A549 (cell line): ENCODE measurements around the gene PRKAG3. TPM values are rescaled to one million over a fixed set of nuclear protein-coding genes. Genes with fewer than 3 reads are reported as not detected.

Experiments used
- ATAC-seq, 2 experiments: fragments of 200-7000 bp in 1 of 2; fragments of >200 bp in 1 of 2; cut with Nextera tagmentation in 1 of 2; cut with Tn5 transposase in 1 of 2; 3 replicates each; pipeline versions ENCODE4 v1.8.0 to v1.9.1; 2018 to 2020; ENCODE audit warnings: mild to moderate bottlenecking in 1 of 2, moderate library complexity in 1 of 2
- CTCF ChIA-PET: fragments of 300-600 bp; sonication (Branson Sonifier 250); formaldehyde crosslinking; extraction: SDS; loops from one replicate; lab custom pipeline; 2021; ENCODE audit warnings: antibody characterized with exemption, inconsistent platforms; lab: Yijun Ruan, JAX
- POLR2A ChIA-PET: fragments of 350-600 bp; formaldehyde crosslinking; extraction: SDS; loops from one replicate; lab custom pipeline; 2021; ENCODE audit warnings: antibody characterized with exemption, inconsistent platforms; lab: Yijun Ruan, JAX
- DNase-seq, 2 experiments: peaks; one replicate each; pipeline versions ENCODE4 v3.0.0 to v3.0.0-alpha.2; 2011 to 2016; ENCODE audit warnings: low read depth in 1 of 2, low spot score in 1 of 2
- FAIRE-seq: peaks from 2 replicates; lab custom pipeline; 2011; peaks lifted over from hg19 to GRCh38; lab: Jason Lieb, UNC
- H3K27ac ChIP-seq, 2 experiments: fragments of >200 bp; sonication (Bioruptor Twin); formaldehyde crosslinking; 3 replicates each; pipeline ENCODE4 v1.5.1; 2016 to 2017
- H3K4me1 ChIP-seq: fragments of >200 bp; sonication (Bioruptor Twin); formaldehyde crosslinking; 3 replicates; pipeline ENCODE4 v1.6.1; 2016
- H3K4me2 ChIP-seq: fragments of >200 bp; sonication (Bioruptor Twin); formaldehyde crosslinking; 3 replicates; pipeline ENCODE4 v1.6.1; 2016
- H3K4me3 ChIP-seq: fragments of >200 bp; sonication (Bioruptor Twin); formaldehyde crosslinking; 3 replicates; pipeline ENCODE4 v1.5.1; 2016
- H3K9me3 ChIP-seq: fragments of >200 bp; sonication (Bioruptor Twin); formaldehyde crosslinking; 3 replicates; pipeline ENCODE4 v1.6.1; 2016
- CBX2 ChIP-seq: fragments of 200-600 bp; sonication (generic); IDR thresholded peaks from 2 replicates; pipeline ENCODE4 v1.6.1; 2016; ENCODE audit warnings: low read depth, mild to moderate bottlenecking, borderline replicate concordance
- CBX8 ChIP-seq: fragments of 200-600 bp; sonication (generic); IDR thresholded peaks from 2 replicates; pipeline ENCODE4 v1.6.1; 2016
- EHMT2 ChIP-seq: fragments of 200-600 bp; sonication (generic); IDR thresholded peaks from 2 replicates; pipeline ENCODE4 v1.6.1; 2016; ENCODE audit warnings: antibody characterized with exemption, low read depth, mild to moderate bottlenecking, moderate library complexity
- EP300 ChIP-seq, 2 experiments: fragments of >200 bp; sonication (Bioruptor Twin); formaldehyde crosslinking; IDR thresholded peaks; 2 replicates in 1 of 2; 3 replicates in 1 of 2; pipeline ENCODE4 v1.6.1; 2016 to 2017
- FOXS1 ChIP-seq: fragments of 250-450 bp; sonication (Bioruptor Pico); IDR thresholded peaks from 2 replicates; pipeline ENCODE4 v1.5.0; 2020; ENCODE audit warnings: mild to moderate bottlenecking, moderate library complexity
- HDAC2 ChIP-seq: fragments of 200-600 bp; sonication (generic); IDR thresholded peaks from 2 replicates; pipeline ENCODE4 v1.6.1; 2016
- HOXB13 ChIP-seq: fragments of 250-450 bp; sonication (Bioruptor Pico); IDR thresholded peaks from 2 replicates; pipeline ENCODE4 v1.5.0; 2020; ENCODE audit warnings: low read depth, mild to moderate bottlenecking, moderate library complexity
- HOXB5 ChIP-seq: fragments of 250-450 bp; sonication (Bioruptor Pico); IDR thresholded peaks from 2 replicates; pipeline ENCODE4 v1.5.0; 2020; ENCODE audit warnings: mild to moderate bottlenecking, moderate library complexity
- POLR2A ChIP-seq: IDR thresholded peaks from 2 replicates; pipeline ENCODE4 v1.6.1; 2012; ENCODE audit warnings: mild to moderate bottlenecking, low read length
- RNF2 ChIP-seq: fragments of 200-600 bp; sonication (generic); IDR thresholded peaks from 2 replicates; pipeline ENCODE4 v1.6.1; 2016; ENCODE audit warnings: low read depth, mild to moderate bottlenecking, antibody characterized with exemption, moderate library complexity, borderline replicate concordance
- SMC3 ChIP-seq: fragments of >200 bp; sonication (Bioruptor Twin); formaldehyde crosslinking; IDR thresholded peaks from 3 replicates; pipeline ENCODE4 v1.6.1; 2018; ENCODE audit warnings: inconsistent platforms
- SREBF2 ChIP-seq: fragments of 450-650 bp; IDR thresholded peaks from 2 replicates; pipeline ENCODE4 v1.6.1; 2014; ENCODE audit warnings: mild to moderate bottlenecking, moderate library complexity
- TFCP2L1 ChIP-seq: fragments of 250-450 bp; sonication (Bioruptor Pico); IDR thresholded peaks from 2 replicates; pipeline ENCODE4 v1.5.0; 2021; ENCODE audit warnings: mild to moderate bottlenecking
- TP53 ChIP-seq: fragments of 250-450 bp; sonication (Bioruptor Pico); IDR thresholded peaks from 2 replicates; pipeline ENCODE4 v1.5.0; 2021; ENCODE audit warnings: mild to moderate bottlenecking, moderate library complexity
- ZNF302 ChIP-seq: fragments of 250-450 bp; sonication (Bioruptor Pico); IDR thresholded peaks from 2 replicates; pipeline ENCODE4 v1.9.0; 2021; ENCODE audit warnings: inconsistent platforms, mild to moderate bottlenecking, moderate library complexity
- ZSCAN20 ChIP-seq: fragments of 250-450 bp; sonication (Bioruptor Pico); IDR thresholded peaks from 2 replicates; pipeline ENCODE4 v1.8.0; 2022; ENCODE audit warnings: mild to moderate bottlenecking, moderate library complexity
- WGBS: methylation state at CpG from one replicate; pipeline ENCODE4 v1.1.6; 2017; ENCODE audit errors: missing lambda C conversion rate; 5-methylcytosine and 5-hydroxymethylcytosine counted together
- polyA plus RNA-seq, 4 experiments: library from polyadenylated mRNA; depleted of rRNA in 3 of 4; stranded (reverse); fragments of >200 nt; fragmentation: RNase III in 1 of 4; extraction: RNeasy Plus Mini Kit Qiagen cat#74134 plus additional on column Dnase treatment in 1 of 4; gene quantifications; 2 replicates in 3 of 4; 3 replicates in 1 of 4; pipeline ENCODE4 v1.2.3, GENCODE V29; 2011 to 2017
- TF ChIP-seq, protein P1 (sequence below): fragments of 250-450 bp; sonication (Bioruptor Pico); IDR thresholded peaks from 2 replicates; pipeline ENCODE4 v1.5.0; 2020; ENCODE audit warnings: low read depth, mild to moderate bottlenecking, moderate library complexity
- TF ChIP-seq, protein P2 (sequence below): fragments of 150-350 bp; IDR thresholded peaks from 2 replicates; pipeline ENCODE4 v1.6.1; 2014; ENCODE audit warnings: low read depth, mild to moderate bottlenecking, low read length
- TF ChIP-seq, protein P3 (sequence below): fragments of >200 bp; sonication (Bioruptor Twin); formaldehyde crosslinking; IDR thresholded peaks from 3 replicates; pipeline ENCODE4 v1.5.1; 2016
- TF ChIP-seq, protein P4 (sequence below): fragments of 250-450 bp; sonication (Bioruptor Pico); IDR thresholded peaks from 2 replicates; pipeline ENCODE4 v1.5.0; 2021; ENCODE audit warnings: mild to moderate bottlenecking, moderate library complexity, borderline replicate concordance
- TF ChIP-seq, protein P5 (sequence below): fragments of 450-650 bp; IDR thresholded peaks from 2 replicates; pipeline ENCODE4 v1.6.1; 2014; ENCODE audit warnings: antibody characterized with exemption

The PRKAG3 gene
- polyA plus RNA-seq, 2 of the 4 experiments (the other 2 are of a cell fraction) = not detected

DNA sequence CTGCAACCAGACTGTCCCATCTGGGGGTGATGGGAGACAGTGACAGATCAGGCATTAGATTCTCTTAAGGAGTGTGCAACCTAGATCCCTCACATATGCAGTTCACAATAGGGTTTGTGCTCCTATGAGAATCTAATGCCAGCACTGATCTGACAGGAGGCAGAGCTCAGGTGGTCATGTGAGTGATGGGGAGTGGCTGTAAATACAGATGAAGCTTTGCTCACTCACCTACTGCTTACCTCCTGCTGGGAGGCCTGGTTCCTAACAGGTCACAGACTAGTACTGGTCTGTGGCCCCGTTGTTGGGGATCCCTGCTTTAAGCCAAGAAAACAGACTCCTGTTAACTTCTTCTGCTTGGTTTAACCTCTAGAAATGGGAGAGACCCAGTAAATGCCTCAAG is 46.5 kb downstream of the PRKAG3 start:
- no peak for FAIRE-seq
- DNase-seq = no peak
- Histone ChIP-seq H3K4me2 (no peak overlapping the region), H3K27ac (no peak overlapping the region), H3K4me1 (no peaks in the 10 kb centered on the region), H3K9me3 (no peaks in the 10 kb centered on the region), H3K4me3 (no peak overlapping the region)
- ATAC-seq = no peak
- TF ChIP-seq EP300 (IDR thresholded peaks at IDR 0.05) = no peak
- TF ChIP-seq, protein P1, sequence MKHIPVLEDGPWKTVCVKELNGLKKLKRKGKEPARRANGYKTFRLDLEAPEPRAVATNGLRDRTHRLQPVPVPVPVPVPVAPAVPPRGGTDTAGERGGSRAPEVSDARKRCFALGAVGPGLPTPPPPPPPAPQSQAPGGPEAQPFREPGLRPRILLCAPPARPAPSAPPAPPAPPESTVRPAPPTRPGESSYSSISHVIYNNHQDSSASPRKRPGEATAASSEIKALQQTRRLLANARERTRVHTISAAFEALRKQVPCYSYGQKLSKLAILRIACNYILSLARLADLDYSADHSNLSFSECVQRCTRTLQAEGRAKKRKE (CRISPR knock-in tag) = no peak
- no peak for TF ChIP-seq ZSCAN20 (CRISPR knock-in tag)
- no peak for TF ChIP-seq TFCP2L1 (CRISPR knock-in tag)
- no peak for TF ChIP-seq POLR2A
- WGBS = 31% methylated on average over 1 of the region's 1 CpG
- POLR2A ChIA-PET = no interaction called here
- CTCF ChIA-PET = interaction anchor here (1.9 kb wide), 1 partner anchor 25 kb away, joined by 4 read pairs; no protein-coding TSS in a partner anchor

DNA sequence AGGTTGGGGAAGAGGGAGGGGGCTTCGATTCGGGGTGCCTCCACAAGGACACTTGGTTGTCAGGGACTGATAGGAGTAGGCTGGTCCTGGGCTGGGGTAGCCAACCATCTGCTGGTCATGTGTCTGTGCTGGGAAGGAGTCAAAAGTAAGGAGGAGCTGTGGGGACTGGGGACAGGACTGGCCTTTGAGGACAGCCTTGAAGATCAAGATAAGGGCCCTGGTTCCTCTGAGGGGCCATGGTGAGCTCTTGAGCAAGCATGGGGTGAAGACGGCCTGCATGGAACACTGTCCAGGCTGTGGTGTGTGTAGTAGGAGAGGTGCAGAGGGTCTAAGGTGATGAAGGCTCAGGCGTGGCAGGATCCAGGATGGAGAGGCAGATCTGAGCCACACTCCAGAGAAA is 47.9 kb downstream of the PRKAG3 start:
- POLR2A ChIA-PET = no interaction called here
- peak in 1 of 2 experiments; percentile 46; a peak in 2 of 6 replicates for ATAC-seq
- H3K4me3 ChIP-seq = no peak overlapping the region

DNA sequence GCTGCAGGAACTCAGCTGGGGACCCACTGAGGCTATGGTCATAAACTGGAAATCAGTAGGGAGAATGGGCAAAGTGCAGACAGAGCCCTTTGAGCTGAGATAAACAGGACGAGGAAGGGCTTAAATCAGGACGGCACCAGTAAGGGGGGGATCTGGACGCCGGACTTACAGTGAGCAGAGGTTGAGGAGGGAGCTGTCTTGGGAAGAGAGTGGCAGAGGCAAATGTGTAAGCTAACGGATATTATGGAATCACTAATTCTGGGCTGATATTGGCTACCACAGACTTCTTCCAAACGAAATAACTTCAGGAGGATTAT is 49.1 kb downstream of the PRKAG3 start:
- no peak for ATAC-seq
- no peak overlapping the region for H3K4me2 ChIP-seq
- no peak for DNase-seq
- no peak overlapping the region for H3K27ac ChIP-seq
- H3K9me3 ChIP-seq = peaks cover 4% of the 10 kb centered on the region; the same call in 1 of the 3 replicates
- 72% methylated on average over 6 of the region's 6 CpGs for WGBS
- ChIA-PET POLR2A (no interaction called here), CTCF (interaction anchor here (1.1 kb wide), 1 partner anchor 95 kb away, joined by 3 read pairs; no protein-coding TSS in a partner anchor)
- no peaks in the 10 kb centered on the region for H3K4me1 ChIP-seq
- no peak for FAIRE-seq
- no peak for TF ChIP-seq CBX8
- TF ChIP-seq, protein P2, sequence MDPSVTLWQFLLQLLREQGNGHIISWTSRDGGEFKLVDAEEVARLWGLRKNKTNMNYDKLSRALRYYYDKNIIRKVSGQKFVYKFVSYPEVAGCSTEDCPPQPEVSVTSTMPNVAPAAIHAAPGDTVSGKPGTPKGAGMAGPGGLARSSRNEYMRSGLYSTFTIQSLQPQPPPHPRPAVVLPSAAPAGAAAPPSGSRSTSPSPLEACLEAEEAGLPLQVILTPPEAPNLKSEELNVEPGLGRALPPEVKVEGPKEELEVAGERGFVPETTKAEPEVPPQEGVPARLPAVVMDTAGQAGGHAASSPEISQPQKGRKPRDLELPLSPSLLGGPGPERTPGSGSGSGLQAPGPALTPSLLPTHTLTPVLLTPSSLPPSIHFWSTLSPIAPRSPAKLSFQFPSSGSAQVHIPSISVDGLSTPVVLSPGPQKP = no peak
- TF ChIP-seq, protein P1 (CRISPR knock-in tag) = no peak
- TF ChIP-seq EHMT2 = no peak
- TF ChIP-seq SMC3 = no peak
- TF ChIP-seq RNF2 = no peak
- TF ChIP-seq HOXB13 = no peak
- TF ChIP-seq TP53 (CRISPR knock-in tag) = no peak
- TF ChIP-seq HOXB5 (CRISPR knock-in tag) = no peak
- no peak for TF ChIP-seq SREBF2
- TF ChIP-seq CBX2 = no peak
- TF ChIP-seq, protein P3, sequence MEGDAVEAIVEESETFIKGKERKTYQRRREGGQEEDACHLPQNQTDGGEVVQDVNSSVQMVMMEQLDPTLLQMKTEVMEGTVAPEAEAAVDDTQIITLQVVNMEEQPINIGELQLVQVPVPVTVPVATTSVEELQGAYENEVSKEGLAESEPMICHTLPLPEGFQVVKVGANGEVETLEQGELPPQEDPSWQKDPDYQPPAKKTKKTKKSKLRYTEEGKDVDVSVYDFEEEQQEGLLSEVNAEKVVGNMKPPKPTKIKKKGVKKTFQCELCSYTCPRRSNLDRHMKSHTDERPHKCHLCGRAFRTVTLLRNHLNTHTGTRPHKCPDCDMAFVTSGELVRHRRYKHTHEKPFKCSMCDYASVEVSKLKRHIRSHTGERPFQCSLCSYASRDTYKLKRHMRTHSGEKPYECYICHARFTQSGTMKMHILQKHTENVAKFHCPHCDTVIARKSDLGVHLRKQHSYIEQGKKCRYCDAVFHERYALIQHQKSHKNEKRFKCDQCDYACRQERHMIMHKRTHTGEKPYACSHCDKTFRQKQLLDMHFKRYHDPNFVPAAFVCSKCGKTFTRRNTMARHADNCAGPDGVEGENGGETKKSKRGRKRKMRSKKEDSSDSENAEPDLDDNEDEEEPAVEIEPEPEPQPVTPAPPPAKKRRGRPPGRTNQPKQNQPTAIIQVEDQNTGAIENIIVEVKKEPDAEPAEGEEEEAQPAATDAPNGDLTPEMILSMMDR = no peak
- TF ChIP-seq, protein P4, sequence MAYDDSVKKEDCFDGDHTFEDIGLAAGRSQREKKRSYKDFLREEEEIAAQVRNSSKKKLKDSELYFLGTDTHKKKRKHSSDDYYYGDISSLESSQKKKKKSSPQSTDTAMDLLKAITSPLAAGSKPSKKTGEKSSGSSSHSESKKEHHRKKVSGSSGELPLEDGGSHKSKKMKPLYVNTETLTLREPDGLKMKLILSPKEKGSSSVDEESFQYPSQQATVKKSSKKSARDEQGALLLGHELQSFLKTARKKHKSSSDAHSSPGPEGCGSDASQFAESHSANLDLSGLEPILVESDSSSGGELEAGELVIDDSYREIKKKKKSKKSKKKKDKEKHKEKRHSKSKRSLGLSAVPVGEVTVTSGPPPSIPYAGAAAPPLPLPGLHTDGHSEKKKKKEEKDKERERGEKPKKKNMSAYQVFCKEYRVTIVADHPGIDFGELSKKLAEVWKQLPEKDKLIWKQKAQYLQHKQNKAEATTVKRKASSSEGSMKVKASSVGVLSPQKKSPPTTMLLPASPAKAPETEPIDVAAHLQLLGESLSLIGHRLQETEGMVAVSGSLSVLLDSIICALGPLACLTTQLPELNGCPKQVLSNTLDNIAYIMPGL = no peak
- TF ChIP-seq TFCP2L1 (CRISPR knock-in tag) = no peak
- TF ChIP-seq, protein P5, sequence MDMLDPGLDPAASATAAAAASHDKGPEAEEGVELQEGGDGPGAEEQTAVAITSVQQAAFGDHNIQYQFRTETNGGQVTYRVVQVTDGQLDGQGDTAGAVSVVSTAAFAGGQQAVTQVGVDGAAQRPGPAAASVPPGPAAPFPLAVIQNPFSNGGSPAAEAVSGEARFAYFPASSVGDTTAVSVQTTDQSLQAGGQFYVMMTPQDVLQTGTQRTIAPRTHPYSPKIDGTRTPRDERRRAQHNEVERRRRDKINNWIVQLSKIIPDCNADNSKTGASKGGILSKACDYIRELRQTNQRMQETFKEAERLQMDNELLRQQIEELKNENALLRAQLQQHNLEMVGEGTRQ = no peak
- no peak overlapping the region for H3K4me3 ChIP-seq

More for the DNA sequence above, 47.9 kb downstream of the PRKAG3 start:
- Histone ChIP-seq H3K4me1 (no peaks in the 10 kb centered on the region), H3K27ac (no peak overlapping the region), H3K4me2 (no peak overlapping the region), H3K9me3 (no peaks in the 10 kb centered on the region)
- WGBS = 65% methylated on average over 4 of the region's 4 CpGs
- DNase-seq (no peak), FAIRE-seq (no peak)
- CTCF ChIA-PET = interaction anchor here (1.6 to 1.9 kb wide), 2 partner anchors 26 to 31 kb away, joined by 3 to 4 read pairs; no protein-coding TSS in a partner anchor
- TF ChIP-seq ZNF302 (no peak), HDAC2 (no peak), HOXB13 (no peak), FOXS1 (CRISPR knock-in tag) (no peak)
- TF ChIP-seq, protein P5 = no peak
